C4-2B (cell line): Measurements from ENCODE around the gene NMRK1.

Source experiments
- H3K27ac ChIP-seq: fragments of 450-650 bp; 2 replicates; pipeline ENCODE4 v1.5.1; 2017
- CTCF ChIP-seq: fragments of 450-650 bp; conservative IDR thresholded peaks from 2 replicates; pipeline ENCODE4 v1.5.1; 2017; ENCODE audit warnings: mild to moderate bottlenecking
- ZFX ChIP-seq: fragments of 450-650 bp; IDR thresholded peaks from 2 replicates; pipeline ENCODE4 v1.6.1; 2017

The NMRK1 gene

DNA sequence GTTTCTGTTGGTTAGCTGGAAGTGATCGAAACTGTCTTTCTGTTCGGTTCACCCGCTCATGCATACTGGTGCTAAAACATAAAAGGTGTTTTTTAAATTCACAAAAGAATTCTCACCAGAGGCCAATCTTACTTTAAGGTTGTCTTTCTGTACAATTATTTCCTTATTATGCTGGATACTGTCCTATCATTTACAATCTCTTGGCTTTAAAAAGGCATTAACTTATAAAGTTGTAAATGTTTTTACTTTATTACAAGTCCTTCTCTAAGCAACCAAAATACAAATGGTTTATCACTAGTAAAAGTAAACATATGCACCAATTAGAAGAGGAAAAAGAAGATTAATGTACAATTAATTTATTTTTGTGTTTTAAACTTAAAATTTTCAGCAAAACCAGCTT, 70.6 kb downstream of the NMRK1 start:
- no peak for TF ChIP-seq ZFX
- TF ChIP-seq CTCF, result no peak
- no peak overlapping the region for H3K27ac ChIP-seq

DNA sequence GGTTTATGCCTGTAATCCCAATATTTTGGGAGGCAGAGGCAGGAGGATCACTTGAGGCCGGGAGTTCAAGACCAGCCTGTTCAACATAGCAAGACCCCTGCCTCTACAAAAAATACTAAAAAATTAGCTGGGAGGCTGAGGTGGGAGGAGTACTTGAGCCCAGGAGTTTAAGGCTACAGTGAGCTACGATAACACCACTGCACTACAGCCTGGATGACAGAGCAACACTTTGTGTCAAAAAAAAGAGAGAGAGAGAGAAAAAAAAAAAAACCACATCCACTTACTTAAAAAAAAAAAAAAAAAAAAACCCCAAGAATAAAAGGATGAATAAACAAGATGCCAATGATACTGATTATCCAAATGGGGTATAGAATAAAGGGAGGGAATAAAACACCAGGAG, 74.2 kb downstream of the NMRK1 start:
- no peak overlapping the region for H3K27ac ChIP-seq
- no peak for TF ChIP-seq ZFX
- no peak for TF ChIP-seq CTCF
